ENCODE data around the gene VGLL2. TPM values are rescaled to one million over a fixed set of nuclear protein-coding genes. Genes with fewer than 3 reads are reported as not detected.

Gene VGLL2
- total RNA-seq, 1 experiment from 2014 or later, result not detected

GRCh38 chr6:117290173-117290846, 25.0 kb downstream of the VGLL2 start:
- TF ChIP-seq CTCF (IDR thresholded peaks at IDR 0.05; ENCODE audit: insufficient read depth in 1 of 2, low read depth in 1 of 2, low read length in 1 of 2, severe bottlenecking in 1 of 2, unreplicated experiment in 1 of 2), result no peak
- Mint-ChIP-seq H3K4me3 (ENCODE audit: unreplicated experiment) (no peak overlapping the region), H3K27ac (ENCODE audit: unreplicated experiment) (no peak overlapping the region), H3K9me3 (ENCODE audit: unreplicated experiment) (no peaks in the 10 kb centered on the region), H3K36me3 (ENCODE audit: insufficient read depth, unreplicated experiment) (no peaks in the 10 kb centered on the region), H3K27me3 (ENCODE audit: insufficient read depth, unreplicated experiment) (peaks cover 11% of the 10 kb centered on the region), H3K4me1 (ENCODE audit: low read depth, unreplicated experiment) (no peaks in the 10 kb centered on the region)
- no peaks in the 10 kb centered on the region for H3K4me1 ChIP-seq
- DNase-seq, result no peak
- intact Hi-C loops (cut with micrococcal nuclease; ENCODE audit: unreplicated experiment), result no loop called here
- no peak overlapping the region for H3K4me3 ChIP-seq (ENCODE audit: low read depth, low read length)
- H3K27me3 ChIP-seq (replicated peaks; ENCODE audit: control insufficient read depth, insufficient read depth, low read length), result no peaks in the 10 kb centered on the region
- no TSS peak for BruUV-seq (replicated peaks)
- no peaks in the 10 kb centered on the region for H3K36me3 ChIP-seq (ENCODE audit: control insufficient read depth, insufficient read depth, low read length)
- ChIA-PET CTCF (no interaction called here), POLR2A (no interaction called here)
- no peaks in the 10 kb centered on the region for H3K9me3 ChIP-seq

- CTCF ChIA-PET, result no interaction called here
- POLR2A ChIA-PET, result no interaction called here
- Histone ChIP-seq H3K4me1 (no peaks in the 10 kb centered on the region), H3K4me3 (ENCODE audit: low read depth, low read length) (no peak overlapping the region), H3K36me3 (ENCODE audit: control insufficient read depth, insufficient read depth, low read length) (no peaks in the 10 kb centered on the region), H3K27me3 (replicated peaks; ENCODE audit: control insufficient read depth, insufficient read depth, low read length) (no peaks in the 10 kb centered on the region), H3K9me3 (no peaks in the 10 kb centered on the region)
- intact Hi-C loops (cut with micrococcal nuclease; ENCODE audit: unreplicated experiment), result no loop called here
- no peaks in the 10 kb centered on the region for H3K4me1 Mint-ChIP-seq (ENCODE audit: low read depth, unreplicated experiment)
- H3K27me3 Mint-ChIP-seq (ENCODE audit: insufficient read depth, unreplicated experiment), result peaks cover 6% of the 10 kb centered on the region
- no peaks in the 10 kb centered on the region for H3K36me3 Mint-ChIP-seq (ENCODE audit: insufficient read depth, unreplicated experiment)
- no peak overlapping the region for H3K4me3 Mint-ChIP-seq (ENCODE audit: unreplicated experiment)
- no TSS peak for BruUV-seq (replicated peaks)
- no peak overlapping the region for H3K27ac Mint-ChIP-seq (ENCODE audit: unreplicated experiment)
- DNase-seq, result no peak
- no peaks in the 10 kb centered on the region for H3K9me3 Mint-ChIP-seq (ENCODE audit: unreplicated experiment)
- no peak for TF ChIP-seq CTCF (IDR thresholded peaks at IDR 0.05; ENCODE audit: insufficient read depth in 1 of 2, low read depth in 1 of 2, low read length in 1 of 2, severe bottlenecking in 1 of 2, unreplicated experiment in 1 of 2)
These were observed 33.6 kb downstream of the VGLL2 start for GRCh38 chr6:117298941-117299340.

GRCh38 chr6:117303323-117303722, 38.0 kb downstream of the VGLL2 start:
- Histone ChIP-seq H3K27me3 (replicated peaks; ENCODE audit: control insufficient read depth, insufficient read depth, low read length) (no peaks in the 10 kb centered on the region), H3K4me1 (no peaks in the 10 kb centered on the region), H3K4me3 (ENCODE audit: low read depth, low read length) (no peak overlapping the region), H3K9me3 (no peaks in the 10 kb centered on the region), H3K36me3 (ENCODE audit: control insufficient read depth, insufficient read depth, low read length) (no peaks in the 10 kb centered on the region)
- BruUV-seq (replicated peaks), result no TSS peak
- Mint-ChIP-seq H3K4me1 (ENCODE audit: low read depth, unreplicated experiment) (no peaks in the 10 kb centered on the region), H3K4me3 (ENCODE audit: unreplicated experiment) (no peak overlapping the region), H3K36me3 (ENCODE audit: insufficient read depth, unreplicated experiment) (no peaks in the 10 kb centered on the region), H3K27me3 (ENCODE audit: insufficient read depth, unreplicated experiment) (peaks cover 9% of the 10 kb centered on the region), H3K9me3 (ENCODE audit: unreplicated experiment) (no peaks in the 10 kb centered on the region), H3K27ac (ENCODE audit: unreplicated experiment) (no peak overlapping the region)
- intact Hi-C loops (cut with micrococcal nuclease; ENCODE audit: unreplicated experiment), result no loop called here
- DNase-seq, result no peak
- CTCF ChIA-PET, result no interaction called here
- TF ChIP-seq CTCF (IDR thresholded peaks at IDR 0.05; ENCODE audit: insufficient read depth in 1 of 2, low read depth in 1 of 2, low read length in 1 of 2, severe bottlenecking in 1 of 2, unreplicated experiment in 1 of 2), result no peak
- POLR2A ChIA-PET, result no interaction called here

Data from Caco-2 (cell line).